HepG2 (cell line): ENCODE measurements around the gene ATP6V1C2. TPM values are rescaled to one million over a fixed set of nuclear protein-coding genes. Genes with fewer than 3 reads are reported as not detected.
A peak's percentile ranks its signal among the peaks of the same experiment; 100 is the strongest.

ENCODE experiments used
- AHR ChIP-seq: IDR thresholded peaks from 2 replicates; pipeline ENCODE4 v1.6.1; 2018; ENCODE audit warnings: missing genetic modification reagents, missing compliant biosample characterization
- AKAP8 ChIP-seq: sonication (generic); formaldehyde crosslinking; IDR thresholded peaks from 2 replicates; pipeline ENCODE4 v1.5.1; 2020; ENCODE audit warnings: mild to moderate bottlenecking, missing genetic modification reagents
- DRAP1 ChIP-seq: IDR thresholded peaks from 2 replicates; pipeline ENCODE4 v1.6.1; 2016; ENCODE audit warnings: missing genetic modification reagents, missing compliant biosample characterization
- HOXA7 ChIP-seq: sonication (generic); formaldehyde crosslinking; IDR thresholded peaks from 2 replicates; pipeline ENCODE4 v1.8.1; 2022; ENCODE audit warnings: mild to moderate bottlenecking, missing genetic modification reagents, moderate library complexity
- NCOA2 ChIP-seq: sonication (generic); formaldehyde crosslinking; IDR thresholded peaks from 2 replicates; pipeline ENCODE4 v1.8.0; 2022; ENCODE audit warnings: inconsistent platforms
- RARA ChIP-seq: IDR thresholded peaks from 2 replicates; pipeline ENCODE4 v1.6.1; 2016; ENCODE audit warnings: missing genetic modification reagents, missing compliant biosample characterization
- SAP130 ChIP-seq: IDR thresholded peaks from 2 replicates; pipeline ENCODE4 v1.6.1; 2016; ENCODE audit warnings: low read depth
- SNRNP70 ChIP-seq: fragments of 200-400 bp; formaldehyde crosslinking; IDR thresholded peaks from 2 replicates; pipeline ENCODE4 v1.6.1; 2017; ENCODE audit warnings: mild to moderate bottlenecking, low read depth, low read length, moderate library complexity
- TBL1XR1 ChIP-seq: fragments of 150-350 bp; IDR thresholded peaks from 2 replicates; pipeline ENCODE4 v1.6.1; 2014; ENCODE audit warnings: borderline replicate concordance, low read length; ENCODE audit not compliant: partially characterized antibody
- TFAP4 ChIP-seq: sonication (generic); IDR thresholded peaks from 2 replicates; pipeline ENCODE4 v1.6.1; 2016; ENCODE audit warnings: low read depth, borderline replicate concordance
- THAP9 ChIP-seq: sonication (generic); formaldehyde crosslinking; IDR thresholded peaks from 2 replicates; pipeline ENCODE4; 2020; ENCODE audit warnings: missing genetic modification reagents, mild to moderate bottlenecking, borderline replicate concordance
- ZNF225 ChIP-seq: sonication (generic); formaldehyde crosslinking; IDR thresholded peaks from 2 replicates; pipeline ENCODE4 v1.4.0; 2020; ENCODE audit warnings: mild to moderate bottlenecking, missing genetic modification reagents
- ZNF496 ChIP-seq: sonication (generic); formaldehyde crosslinking; IDR thresholded peaks from 2 replicates; pipeline ENCODE4 v1.8.1; 2023; ENCODE audit warnings: mild to moderate bottlenecking, moderate library complexity, missing genetic modification reagents; ENCODE audit not compliant: insufficient replicate concordance
- ZNF546 ChIP-seq: sonication (generic); formaldehyde crosslinking; conservative IDR thresholded peaks from 2 replicates; pipeline ENCODE4 v1.8.1; 2023; ENCODE audit warnings: mild to moderate bottlenecking, missing genetic modification reagents
- ZNF770 ChIP-seq: sonication (generic); formaldehyde crosslinking; IDR thresholded peaks from 2 replicates; pipeline ENCODE4 v1.5.0; 2020; ENCODE audit warnings: mild to moderate bottlenecking, missing genetic modification reagents
- polyA plus RNA-seq, 8 experiments: library from polyadenylated mRNA; depleted of rRNA in 3 of 8; stranded (reverse) in 7 of 8; unstranded in 1 of 8; fragments of >200 nt; fragmentation: Illumina TruSeq in 4 of 8; extraction: Trizol in 4 of 8; gene quantifications; 2 replicates each; pipeline versions ENCODE4 v1.2.1 to v1.2.3, GENCODE V29; 2011 to 2016; ENCODE audit warnings: low read depth in 4 of 8, missing spikeins in 1 of 8, mixed read lengths in 1 of 8; ENCODE audit not compliant: insufficient read depth in 1 of 8
- total RNA-seq, 5 experiments: library from RNA; depleted of rRNA; stranded (reverse); fragments of >200 nt; fragmentation: Illumina TruSeq; extraction: Trizol; gene quantifications; 2 replicates each; pipeline ENCODE4 v1.2.3, GENCODE V29; 2016; ENCODE audit warnings: low read depth in 1 of 5
- TF ChIP-seq, protein P1 (sequence below): sonication (generic); formaldehyde crosslinking; IDR thresholded peaks from 2 replicates; pipeline ENCODE4 v1.5.0; 2020; ENCODE audit warnings: mild to moderate bottlenecking, missing genetic modification reagents, borderline replicate concordance
- TF ChIP-seq, protein P2 (sequence below): sonication (generic); formaldehyde crosslinking; conservative IDR thresholded peaks from 2 replicates; pipeline ENCODE4 v1.4.0; 2020; ENCODE audit warnings: missing genetic modification reagents

The ATP6V1C2 gene
- total and polyA plus RNA-seq, 2 of the 13 experiments (the other 11 are each of a cell fraction or from before 2014, with no cell fraction given), result 0.04 to 0.29 TPM

DNA sequence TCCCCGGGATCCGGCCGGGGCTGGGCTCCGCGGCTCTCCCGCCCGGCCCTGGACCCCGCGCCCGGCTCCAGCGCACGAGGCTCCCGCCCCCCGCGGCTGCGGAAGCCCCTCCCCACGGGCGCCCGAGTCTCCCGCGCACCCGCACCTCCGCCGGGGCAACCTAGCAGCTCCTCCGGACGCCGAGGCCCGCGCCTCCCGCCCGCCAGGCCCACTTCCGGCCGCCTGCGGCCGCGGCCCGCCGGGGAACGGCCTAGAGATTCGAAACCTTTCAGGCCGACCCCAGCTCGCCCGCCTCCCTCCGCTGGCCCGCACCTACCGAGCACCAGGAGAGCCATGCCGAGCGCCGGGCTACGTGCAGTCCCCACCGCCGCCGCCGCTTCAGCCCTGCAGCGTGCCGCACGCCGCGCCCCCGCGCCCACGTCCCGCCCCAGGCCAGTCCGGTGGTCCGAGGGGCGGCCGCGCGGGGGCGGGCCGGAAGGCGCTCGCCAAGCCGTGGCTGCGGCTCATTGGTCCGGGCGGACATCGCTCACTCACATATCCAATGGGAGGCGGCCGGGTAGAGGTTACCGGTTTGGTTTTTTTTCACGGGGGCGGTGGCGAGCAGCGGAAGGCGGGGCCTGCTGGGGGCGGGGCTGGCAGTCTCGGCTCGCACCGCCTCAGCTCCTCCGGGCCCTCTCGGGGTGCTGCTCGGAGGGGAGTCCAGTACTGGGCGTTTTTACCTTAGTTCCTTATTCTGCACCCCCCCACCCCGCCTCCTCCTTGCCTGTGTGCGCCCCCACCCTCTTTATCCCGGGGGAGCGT is 91.1 kb downstream of the ATP6V1C2 start, which contains the start of gene PDIA6 (continued):
- TF ChIP-seq, protein P1, sequence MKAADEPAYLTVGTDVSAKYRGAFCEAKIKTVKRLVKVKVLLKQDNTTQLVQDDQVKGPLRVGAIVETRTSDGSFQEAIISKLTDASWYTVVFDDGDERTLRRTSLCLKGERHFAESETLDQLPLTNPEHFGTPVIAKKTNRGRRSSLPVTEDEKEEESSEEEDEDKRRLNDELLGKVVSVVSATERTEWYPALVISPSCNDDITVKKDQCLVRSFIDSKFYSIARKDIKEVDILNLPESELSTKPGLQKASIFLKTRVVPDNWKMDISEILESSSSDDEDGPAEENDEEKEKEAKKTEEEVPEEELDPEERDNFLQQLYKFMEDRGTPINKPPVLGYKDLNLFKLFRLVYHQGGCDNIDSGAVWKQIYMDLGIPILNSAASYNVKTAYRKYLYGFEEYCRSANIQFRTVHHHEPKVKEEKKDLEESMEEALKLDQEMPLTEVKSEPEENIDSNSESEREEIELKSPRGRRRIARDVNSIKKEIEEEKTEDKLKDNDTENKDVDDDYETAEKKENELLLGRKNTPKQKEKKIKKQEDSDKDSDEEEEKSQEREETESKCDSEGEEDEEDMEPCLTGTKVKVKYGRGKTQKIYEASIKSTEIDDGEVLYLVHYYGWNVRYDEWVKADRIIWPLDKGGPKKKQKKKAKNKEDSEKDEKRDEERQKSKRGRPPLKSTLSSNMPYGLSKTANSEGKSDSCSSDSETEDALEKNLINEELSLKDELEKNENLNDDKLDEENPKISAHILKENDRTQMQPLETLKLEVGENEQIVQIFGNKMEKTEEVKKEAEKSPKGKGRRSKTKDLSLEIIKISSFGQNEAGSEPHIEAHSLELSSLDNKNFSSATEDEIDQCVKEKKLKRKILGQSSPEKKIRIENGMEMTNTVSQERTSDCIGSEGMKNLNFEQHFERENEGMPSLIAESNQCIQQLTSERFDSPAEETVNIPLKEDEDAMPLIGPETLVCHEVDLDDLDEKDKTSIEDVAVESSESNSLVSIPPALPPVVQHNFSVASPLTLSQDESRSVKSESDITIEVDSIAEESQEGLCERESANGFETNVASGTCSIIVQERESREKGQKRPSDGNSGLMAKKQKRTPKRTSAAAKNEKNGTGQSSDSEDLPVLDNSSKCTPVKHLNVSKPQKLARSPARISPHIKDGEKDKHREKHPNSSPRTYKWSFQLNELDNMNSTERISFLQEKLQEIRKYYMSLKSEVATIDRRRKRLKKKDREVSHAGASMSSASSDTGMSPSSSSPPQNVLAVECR (CRISPR knock-in tag), result peak; percentile 90; the same call in 1 of the 2 replicates
- TF ChIP-seq TFAP4, result no peak
- peak; percentile 88 for TF ChIP-seq SAP130 (CRISPR knock-in tag)
- no peak for TF ChIP-seq NCOA2 (CRISPR knock-in tag)
- no peak for TF ChIP-seq SNRNP70
- TF ChIP-seq, protein P2, sequence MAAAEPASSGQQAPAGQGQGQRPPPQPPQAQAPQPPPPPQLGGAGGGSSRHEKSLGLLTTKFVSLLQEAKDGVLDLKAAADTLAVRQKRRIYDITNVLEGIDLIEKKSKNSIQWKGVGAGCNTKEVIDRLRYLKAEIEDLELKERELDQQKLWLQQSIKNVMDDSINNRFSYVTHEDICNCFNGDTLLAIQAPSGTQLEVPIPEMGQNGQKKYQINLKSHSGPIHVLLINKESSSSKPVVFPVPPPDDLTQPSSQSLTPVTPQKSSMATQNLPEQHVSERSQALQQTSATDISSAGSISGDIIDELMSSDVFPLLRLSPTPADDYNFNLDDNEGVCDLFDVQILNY (CRISPR knock-in tag), result no peak; the same call in 1 of the 2 replicates
- TF ChIP-seq DRAP1 (CRISPR knock-in tag), result peak; percentile 46; the same call in 1 of the 2 replicates
- TF ChIP-seq TBL1XR1, result no peak
- TF ChIP-seq ZNF546 (CRISPR knock-in tag), result no peak; the same call in 1 of the 2 replicates
- no peak for TF ChIP-seq HOXA7 (CRISPR knock-in tag)
- no peak for TF ChIP-seq THAP9 (CRISPR knock-in tag)
- TF ChIP-seq ZNF225 (CRISPR knock-in tag), result no peak; the same call in 1 of the 2 replicates
- no peak for TF ChIP-seq AKAP8 (CRISPR knock-in tag)
- TF ChIP-seq ZNF770 (CRISPR knock-in tag), result no peak
- TF ChIP-seq AHR (CRISPR knock-in tag), result no peak
- no peak for TF ChIP-seq ZNF496 (CRISPR knock-in tag)
- no peak for TF ChIP-seq RARA (CRISPR knock-in tag)
